ENCODE results near the gene HTR6.

DNA sequence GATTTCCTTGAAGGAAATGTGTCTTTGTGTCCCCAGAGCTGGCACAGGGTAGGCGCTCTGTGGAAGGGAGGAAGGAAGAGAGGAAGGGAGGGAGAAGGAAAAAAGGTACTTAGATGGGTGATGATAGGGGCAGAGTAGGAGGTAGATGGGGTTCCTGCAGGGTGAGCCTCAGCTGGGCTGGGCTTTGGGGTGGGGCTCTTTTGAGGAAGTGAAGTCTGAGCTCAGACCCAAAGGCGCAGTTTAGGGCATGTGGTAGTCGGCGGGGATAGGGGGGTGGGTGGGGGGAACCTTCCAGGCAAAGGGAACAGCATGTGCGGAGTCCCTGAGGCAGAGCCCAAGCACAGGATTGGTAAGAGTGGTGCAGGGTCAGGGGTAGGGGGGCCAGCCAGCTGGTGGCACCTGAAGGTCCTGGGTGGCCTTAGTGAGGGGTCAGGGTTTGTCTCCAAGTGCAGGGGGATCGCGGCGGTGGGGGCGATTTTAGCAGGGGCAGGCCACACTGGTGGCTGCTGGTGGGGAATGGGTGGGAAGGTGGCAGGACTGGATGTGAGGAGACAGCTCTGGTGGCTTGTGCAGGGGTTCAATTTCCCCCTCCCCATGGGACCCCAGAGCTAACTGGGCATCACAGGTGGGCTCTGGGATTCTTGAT is 8.4 kb upstream of the HTR6 start:
- TF ChIP-seq, protein P1, sequence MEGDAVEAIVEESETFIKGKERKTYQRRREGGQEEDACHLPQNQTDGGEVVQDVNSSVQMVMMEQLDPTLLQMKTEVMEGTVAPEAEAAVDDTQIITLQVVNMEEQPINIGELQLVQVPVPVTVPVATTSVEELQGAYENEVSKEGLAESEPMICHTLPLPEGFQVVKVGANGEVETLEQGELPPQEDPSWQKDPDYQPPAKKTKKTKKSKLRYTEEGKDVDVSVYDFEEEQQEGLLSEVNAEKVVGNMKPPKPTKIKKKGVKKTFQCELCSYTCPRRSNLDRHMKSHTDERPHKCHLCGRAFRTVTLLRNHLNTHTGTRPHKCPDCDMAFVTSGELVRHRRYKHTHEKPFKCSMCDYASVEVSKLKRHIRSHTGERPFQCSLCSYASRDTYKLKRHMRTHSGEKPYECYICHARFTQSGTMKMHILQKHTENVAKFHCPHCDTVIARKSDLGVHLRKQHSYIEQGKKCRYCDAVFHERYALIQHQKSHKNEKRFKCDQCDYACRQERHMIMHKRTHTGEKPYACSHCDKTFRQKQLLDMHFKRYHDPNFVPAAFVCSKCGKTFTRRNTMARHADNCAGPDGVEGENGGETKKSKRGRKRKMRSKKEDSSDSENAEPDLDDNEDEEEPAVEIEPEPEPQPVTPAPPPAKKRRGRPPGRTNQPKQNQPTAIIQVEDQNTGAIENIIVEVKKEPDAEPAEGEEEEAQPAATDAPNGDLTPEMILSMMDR (optimal IDR thresholded peaks at IDR 0.05 in 1 of 3, IDR thresholded peaks at IDR 0.05 in 1 of 3, conservative IDR thresholded peaks at IDR 0.05 in 1 of 3; ENCODE audit: extremely low read depth in 1 of 3, insufficient read depth in 2 of 3, low read length in 3 of 3): no peak
- no peak for TF ChIP-seq EZH2 (IDR thresholded peaks at IDR 0.05; ENCODE audit: low read length)

Measured in keratinocyte (primary cell).